Endodermal cell (in vitro differentiated cells): ENCODE measurements around the gene GOT1. TPM values are rescaled to one million over a fixed set of nuclear protein-coding genes. Genes with fewer than 3 reads are reported as not detected.
A peak's percentile ranks its signal among the peaks of the same experiment; 100 is the strongest.

Experiments used
- DNase-seq: peaks from one replicate; pipeline ENCODE4 v3.0.0-alpha.2; 2017
- H3K27ac ChIP-seq: 2 replicates; pipeline ENCODE4 v1.5.1; 2013; ENCODE audit warnings: mild to moderate bottlenecking, low read depth, low read length, moderate library complexity
- H3K27me3 ChIP-seq: 2 replicates; pipeline ENCODE4 v1.6.1; 2013; ENCODE audit warnings: mild to moderate bottlenecking, low read length, moderate library complexity; ENCODE audit not compliant: insufficient read depth, control insufficient read depth, poor library complexity, severe bottlenecking
- H3K36me3 ChIP-seq: 2 replicates; pipeline ENCODE4 v1.7.0; 2013; ENCODE audit warnings: mild to moderate bottlenecking, low read length, moderate library complexity; ENCODE audit not compliant: control insufficient read depth, insufficient read depth
- H3K4me1 ChIP-seq: one replicate; pipeline ENCODE4 v1.7.0; 2013; ENCODE audit warnings: low read length; ENCODE audit not compliant: control insufficient read depth, insufficient read depth
- H3K4me3 ChIP-seq: 2 replicates; pipeline ENCODE4 v1.5.1; 2013; ENCODE audit warnings: mild to moderate bottlenecking, low read length, moderate library complexity
- H3K9ac ChIP-seq: 2 replicates; pipeline ENCODE4 v1.6.1; 2013; ENCODE audit warnings: mild to moderate bottlenecking, low read length, moderate library complexity; ENCODE audit not compliant: poor library complexity, severe bottlenecking; ENCODE audit errors: extremely low read depth
- H3K9me3 ChIP-seq: 2 replicates; pipeline ENCODE4 v1.6.1; 2013; ENCODE audit warnings: mild to moderate bottlenecking, low read length, moderate library complexity; ENCODE audit not compliant: control insufficient read depth
- H3K27ac Mint-ChIP-seq: 2 replicates; pipeline ENCODE4 v1.8.0; 2020; ENCODE audit warnings: mixed read lengths
- H3K27me3 Mint-ChIP-seq: 2 replicates; pipeline ENCODE4 v1.8.0; 2021; ENCODE audit warnings: mild to moderate bottlenecking, mixed read lengths; ENCODE audit not compliant: insufficient read depth
- H3K36me3 Mint-ChIP-seq: 2 replicates; pipeline ENCODE4 v1.8.0; 2020; ENCODE audit warnings: low read depth, mixed read lengths
- H3K4me1 Mint-ChIP-seq: 2 replicates; pipeline ENCODE4 v1.8.0; 2020; ENCODE audit warnings: mixed read lengths
- H3K4me3 Mint-ChIP-seq: 2 replicates; pipeline ENCODE4 v1.8.0; 2020; ENCODE audit warnings: mild to moderate bottlenecking, moderate library complexity, mixed read lengths
- H3K9me3 Mint-ChIP-seq: 2 replicates; pipeline ENCODE4 v1.8.0; 2020; ENCODE audit warnings: mild to moderate bottlenecking, mixed read lengths
- WGBS, 2 experiments: methylation state at CpG; one replicate each; pipeline versions ENCODE4 v1.1.5 to v1.1.7; 2013; ENCODE audit warnings: missing lambda C conversion rate in 2 of 2, mixed read lengths in 1 of 2; ENCODE audit not compliant: insufficient coverage in 1 of 2, insufficient read length in 1 of 2; 5-methylcytosine and 5-hydroxymethylcytosine counted together
- total RNA-seq, 2 donors: library from RNA; stranded (reverse); fragmentation: NEBNext Ultra II Directional in 1 of 2; extraction: Animal tissue kit (Norgen Biotek cat#: 25700) in 1 of 2; gene quantifications; 2 replicates in 1 of 2; 3 replicates in 1 of 2; pipeline ENCODE4 v1.2.1, GENCODE V29; 2021
- TF ChIP-seq, protein P1 (sequence below): fragments of 200-600 bp; sonication (generic); conservative IDR thresholded peaks from 2 replicates; pipeline ENCODE4 v1.5.0; 2021; ENCODE audit warnings: antibody characterized with exemption, mild to moderate bottlenecking

GOT1 gene
- total RNA-seq, 2 donors from 2014 or later, result 35.1 to 36.5 TPM

- no peaks in the 10 kb centered on the region for H3K9me3 Mint-ChIP-seq
- Histone ChIP-seq H3K27me3 (peaks cover 42% of the 10 kb centered on the region), H3K4me3 (no peak overlapping the region), H3K36me3 (no peaks in the 10 kb centered on the region), H3K9ac (no peak overlapping the region), H3K9me3 (no peaks in the 10 kb centered on the region), H3K27ac (no peak overlapping the region), H3K4me1 (peaks cover 8% of the 10 kb centered on the region)
- H3K36me3 Mint-ChIP-seq, result no peaks in the 10 kb centered on the region
- H3K27me3 Mint-ChIP-seq, result peaks cover 5% of the 10 kb centered on the region
- no peak for DNase-seq
- peaks cover 27% of the 10 kb centered on the region for H3K4me1 Mint-ChIP-seq
- H3K4me3 Mint-ChIP-seq, result no peak overlapping the region
- TF ChIP-seq, protein P1, sequence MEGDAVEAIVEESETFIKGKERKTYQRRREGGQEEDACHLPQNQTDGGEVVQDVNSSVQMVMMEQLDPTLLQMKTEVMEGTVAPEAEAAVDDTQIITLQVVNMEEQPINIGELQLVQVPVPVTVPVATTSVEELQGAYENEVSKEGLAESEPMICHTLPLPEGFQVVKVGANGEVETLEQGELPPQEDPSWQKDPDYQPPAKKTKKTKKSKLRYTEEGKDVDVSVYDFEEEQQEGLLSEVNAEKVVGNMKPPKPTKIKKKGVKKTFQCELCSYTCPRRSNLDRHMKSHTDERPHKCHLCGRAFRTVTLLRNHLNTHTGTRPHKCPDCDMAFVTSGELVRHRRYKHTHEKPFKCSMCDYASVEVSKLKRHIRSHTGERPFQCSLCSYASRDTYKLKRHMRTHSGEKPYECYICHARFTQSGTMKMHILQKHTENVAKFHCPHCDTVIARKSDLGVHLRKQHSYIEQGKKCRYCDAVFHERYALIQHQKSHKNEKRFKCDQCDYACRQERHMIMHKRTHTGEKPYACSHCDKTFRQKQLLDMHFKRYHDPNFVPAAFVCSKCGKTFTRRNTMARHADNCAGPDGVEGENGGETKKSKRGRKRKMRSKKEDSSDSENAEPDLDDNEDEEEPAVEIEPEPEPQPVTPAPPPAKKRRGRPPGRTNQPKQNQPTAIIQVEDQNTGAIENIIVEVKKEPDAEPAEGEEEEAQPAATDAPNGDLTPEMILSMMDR, result no peak
- no peak overlapping the region for H3K27ac Mint-ChIP-seq
- 88 to 92% methylated on average over 4 to 6 of the region's 6 CpGs for WGBS, 2 experiments
Measured at GRCh38 chr10:99432881-99433280, 2.5 kb upstream of the GOT1 start.

DNA sequence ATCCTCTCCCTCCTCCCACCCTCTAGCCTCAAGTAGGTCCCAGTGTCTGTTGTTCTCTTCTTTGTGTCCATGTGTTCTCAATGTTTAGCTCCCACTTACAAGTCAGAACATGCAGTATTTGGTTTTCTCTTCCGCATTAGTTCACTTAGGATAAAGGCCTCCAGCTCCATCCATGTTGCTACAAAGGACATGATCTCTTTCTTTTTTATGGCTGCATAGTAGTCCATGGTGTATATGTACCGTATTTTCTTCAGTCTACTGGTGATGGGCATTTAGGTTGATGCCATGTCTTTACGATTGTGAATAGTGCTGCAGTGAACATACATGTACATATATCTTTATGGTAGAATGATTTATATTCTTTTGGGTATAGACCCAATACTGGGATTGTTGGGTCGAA lies 1.6 kb upstream of the GOT1 start:
- H3K9ac ChIP-seq, result no peak overlapping the region
- TF ChIP-seq, protein P1, result no peak
- H3K27me3 ChIP-seq, result peaks cover 38% of the 10 kb centered on the region
- peaks cover 8% of the 10 kb centered on the region for H3K4me1 ChIP-seq
- peaks cover 5% of the 10 kb centered on the region for H3K27me3 Mint-ChIP-seq
- peaks cover 27% of the 10 kb centered on the region for H3K4me1 Mint-ChIP-seq
- no peak overlapping the region for H3K27ac Mint-ChIP-seq
- H3K9me3 Mint-ChIP-seq, result no peaks in the 10 kb centered on the region
- no peak overlapping the region for H3K27ac ChIP-seq
- H3K4me3 ChIP-seq, result peak overlapping the region; percentile 94
- no peak for DNase-seq
- 90 to 92% methylated on average over 3 to 4 of the region's 4 CpGs for WGBS, 2 experiments
- H3K4me3 Mint-ChIP-seq, result peak overlapping the region; percentile 90
- peaks cover 2% of the 10 kb centered on the region for H3K36me3 Mint-ChIP-seq
- no peaks in the 10 kb centered on the region for H3K36me3 ChIP-seq
- H3K9me3 ChIP-seq, result no peaks in the 10 kb centered on the region

DNA sequence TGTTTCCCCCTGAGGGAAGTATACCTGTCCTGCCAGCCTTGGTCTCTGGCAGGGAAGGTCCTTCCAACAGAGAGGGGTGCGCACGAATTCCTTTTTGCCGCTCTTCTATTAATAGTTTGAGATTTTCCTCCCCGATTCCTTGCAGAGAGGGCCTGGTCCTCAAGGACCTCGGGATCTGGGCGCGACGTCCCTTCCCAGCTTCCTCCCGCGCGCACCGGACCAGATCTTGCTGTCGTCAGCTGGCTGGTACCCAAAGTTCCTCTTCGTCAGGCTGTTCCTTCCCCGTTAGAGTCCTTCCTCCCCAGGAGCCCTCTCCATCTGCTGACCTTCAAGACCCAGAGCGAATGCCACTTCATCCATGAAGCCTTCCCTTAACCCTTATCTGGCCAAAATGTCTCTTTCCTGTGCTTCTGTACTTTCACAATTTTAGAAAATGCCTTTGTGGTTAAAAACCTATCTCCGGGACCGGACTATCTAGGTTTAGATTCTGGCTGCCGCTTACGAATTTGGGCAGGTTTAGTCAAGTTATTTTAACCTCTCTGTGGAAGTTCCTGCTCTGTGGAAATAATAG lies 851 bp upstream of the GOT1 start:
- TF ChIP-seq, protein P1, result no peak
- H3K9me3 Mint-ChIP-seq, result no peaks in the 10 kb centered on the region
- H3K4me3 Mint-ChIP-seq, result peak overlapping the region; percentile 90
- peak overlapping the region; percentile 93 for H3K27ac Mint-ChIP-seq
- no peak overlapping the region for H3K27ac ChIP-seq
- peaks cover 5% of the 10 kb centered on the region for H3K27me3 Mint-ChIP-seq
- peaks cover 8% of the 10 kb centered on the region for H3K4me1 ChIP-seq
- H3K36me3 Mint-ChIP-seq, result peaks cover 2% of the 10 kb centered on the region
- no peaks in the 10 kb centered on the region for H3K9me3 ChIP-seq
- H3K27me3 ChIP-seq, result peaks cover 33% of the 10 kb centered on the region
- peaks cover 25% of the 10 kb centered on the region for H3K4me1 Mint-ChIP-seq
- no peak for DNase-seq
- peak overlapping the region; percentile 94 for H3K4me3 ChIP-seq
- H3K36me3 ChIP-seq, result no peaks in the 10 kb centered on the region
- 7 to 8% methylated on average over 19 to 20 of the region's 20 CpGs for WGBS, 2 experiments
- H3K9ac ChIP-seq, result peak overlapping the region; percentile 60
